Measurements from ENCODE around the gene OTOF.

The OTOF gene

DNA sequence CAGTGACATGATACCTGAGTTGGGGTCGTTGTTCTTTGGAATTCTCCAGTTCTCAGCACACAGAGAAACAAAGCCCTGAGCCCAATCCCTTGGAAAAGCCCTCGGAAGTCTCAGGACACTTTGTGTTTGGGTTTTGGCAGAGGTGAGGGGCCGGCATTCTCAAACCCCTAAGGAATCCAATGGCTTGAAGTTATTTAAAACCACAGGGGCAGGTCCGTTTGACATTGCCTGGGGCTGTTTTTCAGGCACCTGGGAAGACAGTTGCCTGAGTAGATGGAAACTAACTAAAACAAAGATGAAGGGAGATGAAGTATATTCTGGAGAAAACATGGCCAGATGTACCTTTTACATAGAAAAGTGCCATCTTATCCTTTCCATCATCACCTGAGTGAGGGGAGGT lies 22.5 kb upstream of the OTOF start:
- no peak for DNase-seq (ENCODE audit: low spot score)

- DNase-seq (ENCODE audit: low spot score): no peak
These were observed 17.9 kb upstream of the OTOF start for GRCh38 chr2:26495705-26496297.

- DNase-seq (ENCODE audit: low spot score): no peak
These were observed 17.0 kb upstream of the OTOF start for GRCh38 chr2:26494891-26495290.

- no peak for DNase-seq (ENCODE audit: low spot score)
These were observed 16.3 kb upstream of the OTOF start for GRCh38 chr2:26494199-26494598.

DNA sequence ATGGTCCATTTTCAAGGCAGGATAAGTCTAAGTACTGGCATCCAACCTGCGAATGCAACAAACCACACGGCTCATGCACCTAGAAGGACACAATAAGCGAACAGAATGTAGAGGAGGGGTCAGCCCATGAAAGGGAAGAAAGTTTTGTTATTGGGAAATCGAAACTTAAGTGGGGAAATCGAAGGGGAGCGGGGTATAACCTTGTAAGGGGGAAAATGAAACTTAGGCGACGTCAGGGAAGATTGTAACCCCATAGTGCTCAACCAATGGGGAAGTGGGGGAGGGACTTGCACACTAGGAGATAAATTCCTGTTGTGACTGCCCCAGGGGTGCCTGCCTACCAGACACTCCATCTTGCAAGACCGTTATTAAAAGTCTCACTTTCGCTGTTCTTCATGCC lies 15.6 kb upstream of the OTOF start:
- no peak for DNase-seq (ENCODE audit: low spot score)

DNA sequence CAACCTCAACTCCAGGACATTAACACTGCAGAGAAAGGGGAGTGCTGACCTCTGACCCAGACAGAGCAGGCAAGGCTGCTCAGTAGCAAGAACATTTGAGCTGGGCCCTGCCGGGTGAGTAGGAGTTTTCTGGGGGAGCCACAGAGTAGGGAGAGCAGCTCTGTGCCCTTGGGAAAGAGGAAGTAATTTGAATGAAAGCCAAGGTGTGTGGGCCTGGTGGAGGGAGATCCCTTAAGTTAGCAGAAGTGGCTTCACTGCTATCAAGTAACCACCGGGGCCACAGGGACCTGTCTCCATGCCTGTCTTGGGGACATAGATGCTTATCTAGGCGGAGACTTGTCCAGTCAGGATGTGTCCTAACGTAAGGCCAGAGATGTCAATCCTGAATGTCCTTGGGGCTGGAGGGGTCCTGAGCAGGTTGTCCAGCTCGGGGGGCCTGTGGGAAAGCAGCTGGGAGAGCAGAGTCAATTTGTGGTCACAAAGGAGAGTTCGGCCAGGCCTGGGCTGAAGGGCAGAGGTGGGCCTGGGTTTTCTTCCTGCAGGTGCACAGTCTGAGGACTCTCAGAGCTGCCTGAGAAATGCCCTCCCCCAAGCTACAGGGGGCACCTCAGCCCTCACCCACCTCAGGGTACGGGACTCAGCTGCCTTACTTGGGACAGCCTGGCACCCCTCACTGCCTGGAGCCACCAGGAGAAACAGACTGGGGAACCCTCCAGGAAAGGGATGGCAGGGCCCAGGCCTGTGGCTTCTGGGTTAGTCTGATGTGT lies 15.0 kb upstream of the OTOF start:
- no peak for DNase-seq (ENCODE audit: low spot score)

DNA sequence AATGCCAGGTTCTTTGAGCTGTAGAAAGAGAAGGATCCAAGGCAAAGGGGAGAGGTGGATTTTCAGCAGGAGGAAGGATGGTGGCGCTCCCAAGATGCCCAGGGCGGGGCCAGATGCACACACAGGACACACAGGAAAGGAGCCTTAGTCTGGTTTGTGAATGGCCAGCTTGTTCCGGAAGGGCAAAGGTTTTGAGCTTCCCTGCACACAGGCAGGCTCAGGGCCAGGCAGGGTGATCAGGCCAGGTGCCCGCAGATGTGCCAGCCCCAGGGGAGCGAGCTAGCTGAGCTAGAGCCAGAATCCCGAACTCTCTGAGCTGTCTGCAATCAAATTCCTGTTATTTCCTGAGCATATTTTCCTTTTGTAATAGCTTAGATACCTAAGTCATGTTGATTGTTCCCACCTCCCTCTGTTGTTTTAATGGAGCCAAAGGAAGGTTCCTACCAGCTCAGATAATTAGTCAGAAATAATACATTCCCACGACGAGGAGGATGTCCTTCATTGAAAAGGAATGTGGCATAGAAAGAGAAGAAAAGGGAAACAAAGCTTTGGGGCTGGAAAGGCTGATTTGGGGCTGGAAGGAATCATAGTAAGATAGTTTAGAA lies 13.7 kb upstream of the OTOF start:
- no peak for DNase-seq (ENCODE audit: low spot score)

DNA sequence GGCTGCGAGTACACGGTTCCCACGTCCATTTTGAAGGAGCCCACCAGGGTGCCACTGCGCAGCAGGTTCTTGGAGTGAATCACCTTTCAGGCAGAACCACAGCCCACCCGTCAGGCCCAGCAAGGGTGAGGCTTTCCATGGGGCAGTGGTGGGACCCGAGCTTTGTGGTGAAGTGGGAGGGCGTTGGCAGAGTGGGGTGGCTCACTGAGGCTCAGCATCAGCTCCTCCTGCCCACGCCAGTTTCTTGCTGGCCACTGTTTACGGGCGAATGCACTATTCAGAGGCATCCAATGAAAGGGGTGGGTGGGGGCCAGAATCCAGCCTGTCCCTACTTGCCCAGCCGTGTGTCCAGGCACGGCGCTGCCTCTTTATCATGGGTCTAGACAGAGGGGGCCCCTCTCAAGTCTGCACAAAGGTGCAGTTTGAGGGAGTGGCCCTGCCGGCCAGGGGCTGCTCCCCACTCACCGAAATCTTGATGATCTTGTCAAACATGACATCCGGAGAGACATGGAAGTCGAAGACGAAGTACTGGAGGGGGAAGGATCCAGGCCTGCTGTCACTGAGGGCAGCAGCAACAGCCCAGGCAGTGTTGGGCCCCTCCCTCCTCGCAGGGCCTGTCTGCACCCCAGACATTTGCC lies 11.4 kb upstream of the OTOF start:
- no peak for DNase-seq (ENCODE audit: low spot score)

DNA sequence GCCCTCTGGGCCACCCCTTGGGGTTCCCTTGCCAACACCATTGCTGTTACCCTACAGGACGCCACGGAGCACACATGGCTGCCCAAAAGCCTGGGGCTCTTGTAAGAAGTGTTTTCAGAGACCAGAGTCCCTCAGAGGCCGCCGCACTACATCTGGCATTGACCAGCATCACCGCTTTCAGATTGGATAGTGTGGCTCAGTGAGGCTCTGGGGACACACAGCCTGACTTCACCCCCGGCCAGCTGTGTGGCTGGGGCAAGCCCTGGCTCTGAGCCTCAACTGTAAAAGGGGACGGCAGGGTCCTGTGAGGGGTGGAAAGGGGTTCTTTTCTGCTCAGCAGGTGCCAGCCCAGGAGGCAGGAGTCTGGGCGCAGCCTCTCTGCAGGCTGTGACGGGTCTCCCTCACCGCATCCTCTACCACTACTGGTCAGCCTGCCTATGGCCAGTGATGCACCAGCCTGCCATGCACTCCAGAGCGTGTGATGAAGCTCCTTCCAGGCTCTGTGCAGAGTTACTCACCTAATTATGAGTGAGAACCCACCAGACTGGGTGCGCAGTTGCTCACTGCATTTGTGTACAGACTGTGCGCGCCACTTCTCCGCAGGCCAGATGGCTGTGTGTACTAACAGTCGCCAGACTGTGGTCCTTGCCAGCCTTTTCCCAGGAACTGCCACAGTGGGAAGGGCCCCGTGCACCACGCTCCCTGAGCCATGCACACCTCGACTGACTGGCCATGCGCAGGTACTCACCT lies 10.7 kb upstream of the OTOF start:
- no peak for DNase-seq (ENCODE audit: low spot score)

DNA sequence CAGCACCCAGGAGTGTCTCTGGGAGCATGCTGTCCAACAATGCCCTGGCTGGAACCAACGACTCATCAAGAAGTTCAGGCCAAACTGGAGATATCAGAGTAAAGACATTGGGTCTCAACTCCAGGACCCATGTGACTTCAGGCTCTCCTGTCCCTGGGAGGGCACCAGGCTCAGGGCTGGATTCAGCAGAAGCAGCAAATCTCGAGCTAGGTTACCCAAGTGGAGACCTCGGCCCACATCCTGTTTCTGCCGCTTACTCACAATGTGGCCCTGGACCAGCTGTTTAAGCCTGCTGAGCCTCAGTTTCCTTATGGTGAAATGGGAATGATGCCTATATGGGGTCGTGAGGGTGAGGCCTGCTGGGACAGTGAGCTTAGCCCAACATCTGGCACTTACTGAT lies 9.3 kb upstream of the OTOF start:
- no peak for DNase-seq (ENCODE audit: low spot score)

- DNase-seq (ENCODE audit: low spot score): no peak
These were observed 8.9 kb upstream of the OTOF start for GRCh38 chr2:26486789-26487188.

DNA sequence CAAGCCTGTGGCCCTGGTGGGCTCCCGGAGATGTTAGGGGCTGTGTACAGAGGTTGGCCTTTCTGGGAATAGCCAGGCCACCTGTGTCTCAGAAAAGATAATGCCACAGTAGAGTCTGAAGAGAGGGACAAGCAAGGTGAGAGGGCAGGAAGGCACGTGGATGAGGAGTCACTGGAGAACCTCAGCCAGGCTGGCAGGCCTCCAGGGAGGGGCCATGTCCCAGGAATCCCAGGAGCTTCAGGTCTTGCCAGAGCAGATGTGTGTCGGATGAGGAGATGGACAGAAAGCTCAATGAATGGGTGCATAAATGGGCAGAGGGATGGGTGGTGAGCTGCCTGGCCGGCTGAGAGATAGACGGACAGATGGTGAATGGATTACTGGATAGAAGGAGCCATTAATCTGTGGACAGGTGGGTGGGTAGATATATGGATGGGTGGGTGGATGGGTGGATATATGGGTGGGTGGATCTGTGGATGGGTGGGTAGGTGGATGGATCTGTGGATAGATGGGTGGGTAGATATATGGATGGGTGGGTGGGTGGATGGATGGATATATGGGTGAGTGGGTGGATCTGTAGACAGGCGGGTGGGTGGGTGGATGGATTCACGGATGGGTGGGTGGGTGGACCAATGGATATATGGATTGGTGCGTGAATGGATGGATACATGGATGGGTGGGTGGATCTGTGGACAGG lies 7.9 kb upstream of the OTOF start:
- DNase-seq (ENCODE audit: low spot score): no peak

DNA sequence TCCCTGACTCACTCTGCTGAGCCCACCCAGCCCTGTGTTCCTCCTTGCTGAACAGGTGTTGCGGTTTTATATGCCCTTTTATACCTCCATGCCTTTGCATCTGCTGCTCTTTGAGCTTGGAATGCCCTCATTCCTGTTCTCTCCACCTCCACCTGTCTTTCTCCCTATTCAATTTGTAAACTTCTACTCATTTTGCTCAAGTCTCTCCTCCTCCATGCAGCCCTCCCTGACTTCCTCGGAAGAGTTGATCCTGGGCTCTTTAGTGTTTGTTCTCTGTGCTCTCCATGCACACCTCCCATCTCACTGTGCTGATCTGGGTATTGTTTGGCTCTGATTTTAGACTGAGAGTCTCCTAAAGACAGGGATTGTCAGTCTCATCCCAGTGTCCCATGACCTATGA lies 7.2 kb upstream of the OTOF start:
- DNase-seq (ENCODE audit: low spot score): no peak

GRCh38 chr2:26484579-26484978 lies 6.7 kb upstream of the OTOF start:
- DNase-seq (ENCODE audit: low spot score): no peak

- no peak for DNase-seq (ENCODE audit: low spot score)
These were observed 6.1 kb upstream of the OTOF start for GRCh38 chr2:26483957-26484565.

- no peak for DNase-seq (ENCODE audit: low spot score)
These were observed 5.6 kb upstream of the OTOF start for GRCh38 chr2:26483516-26483915.

DNA sequence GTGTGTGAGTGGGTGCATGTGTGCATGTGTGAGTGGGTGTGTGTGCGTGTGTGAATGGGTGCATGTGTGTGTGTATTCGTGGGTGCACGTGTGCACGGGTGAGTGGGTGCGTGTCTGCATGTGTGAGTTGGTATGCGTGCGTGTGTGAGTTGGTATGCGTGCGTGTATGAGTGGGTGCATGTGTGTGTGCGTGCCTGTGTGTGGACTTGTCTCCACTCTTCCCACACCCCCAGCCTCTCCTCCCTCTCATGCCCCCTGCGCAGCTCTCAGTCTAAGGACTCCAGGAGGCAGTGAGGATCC lies 5.1 kb upstream of the OTOF start:
- DNase-seq (ENCODE audit: low spot score): no peak

- no peak for DNase-seq (ENCODE audit: low spot score)
These were observed 4.5 kb upstream of the OTOF start for GRCh38 chr2:26482211-26483026.

GRCh38 chr2:26481706-26482105 lies 3.8 kb upstream of the OTOF start:
- no peak for DNase-seq (ENCODE audit: low spot score)

DNA sequence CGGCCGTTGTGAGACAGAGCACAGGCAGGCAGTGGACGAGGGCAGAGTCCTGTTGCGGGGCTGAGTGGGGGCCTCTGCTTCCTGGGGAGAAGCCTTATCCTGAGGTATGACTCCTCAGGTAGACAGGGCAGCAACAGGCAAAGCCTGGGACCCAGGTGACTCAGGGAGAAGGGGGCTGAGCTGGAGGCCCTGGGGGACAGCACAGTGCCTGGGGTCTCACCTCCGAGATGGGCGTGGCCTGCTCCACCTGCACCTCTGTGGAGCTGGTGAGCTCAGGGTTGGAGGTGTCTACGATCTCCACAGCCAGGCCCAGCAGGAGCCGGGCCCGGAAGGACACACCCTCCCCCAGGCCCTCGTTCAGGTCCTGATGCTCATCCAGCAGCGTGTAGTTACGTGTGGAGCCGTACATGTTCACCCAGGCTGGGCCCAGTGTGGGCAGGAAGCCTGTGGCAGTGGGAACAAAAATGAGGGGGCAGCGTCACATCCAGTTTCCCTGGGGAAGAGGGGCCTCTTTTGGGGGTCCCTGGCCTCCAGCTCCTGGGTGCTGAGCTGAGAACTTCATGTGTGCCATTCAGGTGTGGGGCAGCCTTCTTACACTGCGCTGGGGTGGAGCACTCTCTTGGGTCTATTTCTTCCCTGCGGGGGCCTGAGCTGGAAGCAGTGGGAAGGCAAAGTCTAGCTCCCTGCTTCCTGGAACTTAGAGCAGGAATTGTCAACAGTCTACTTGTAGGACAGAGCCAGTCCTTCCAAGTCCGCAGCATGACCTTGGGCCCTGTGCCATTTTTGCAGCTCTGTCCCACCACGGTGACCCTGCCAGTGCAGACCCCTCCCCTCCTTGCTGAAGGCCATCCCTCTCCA lies 2.9 kb upstream of the OTOF start:
- peak; percentile 22 for DNase-seq (ENCODE audit: low spot score)
